HG03135 (cell line): ENCODE data around the gene BIRC6.
"Not testable (repeated sequence)": the region's sequence is repeated elsewhere in the genome, so short reads cannot be mapped to it uniquely, and the experiment has no call there.

Experiments used
- ATAC-seq: cut with Tn5 transposase; IDR thresholded peaks from one replicate; pipeline ENCODE4 v1.9.1; 2021; ENCODE audit warnings: mild to moderate bottlenecking, moderate library complexity; ENCODE audit not compliant: unreplicated experiment

Gene BIRC6, protein sequence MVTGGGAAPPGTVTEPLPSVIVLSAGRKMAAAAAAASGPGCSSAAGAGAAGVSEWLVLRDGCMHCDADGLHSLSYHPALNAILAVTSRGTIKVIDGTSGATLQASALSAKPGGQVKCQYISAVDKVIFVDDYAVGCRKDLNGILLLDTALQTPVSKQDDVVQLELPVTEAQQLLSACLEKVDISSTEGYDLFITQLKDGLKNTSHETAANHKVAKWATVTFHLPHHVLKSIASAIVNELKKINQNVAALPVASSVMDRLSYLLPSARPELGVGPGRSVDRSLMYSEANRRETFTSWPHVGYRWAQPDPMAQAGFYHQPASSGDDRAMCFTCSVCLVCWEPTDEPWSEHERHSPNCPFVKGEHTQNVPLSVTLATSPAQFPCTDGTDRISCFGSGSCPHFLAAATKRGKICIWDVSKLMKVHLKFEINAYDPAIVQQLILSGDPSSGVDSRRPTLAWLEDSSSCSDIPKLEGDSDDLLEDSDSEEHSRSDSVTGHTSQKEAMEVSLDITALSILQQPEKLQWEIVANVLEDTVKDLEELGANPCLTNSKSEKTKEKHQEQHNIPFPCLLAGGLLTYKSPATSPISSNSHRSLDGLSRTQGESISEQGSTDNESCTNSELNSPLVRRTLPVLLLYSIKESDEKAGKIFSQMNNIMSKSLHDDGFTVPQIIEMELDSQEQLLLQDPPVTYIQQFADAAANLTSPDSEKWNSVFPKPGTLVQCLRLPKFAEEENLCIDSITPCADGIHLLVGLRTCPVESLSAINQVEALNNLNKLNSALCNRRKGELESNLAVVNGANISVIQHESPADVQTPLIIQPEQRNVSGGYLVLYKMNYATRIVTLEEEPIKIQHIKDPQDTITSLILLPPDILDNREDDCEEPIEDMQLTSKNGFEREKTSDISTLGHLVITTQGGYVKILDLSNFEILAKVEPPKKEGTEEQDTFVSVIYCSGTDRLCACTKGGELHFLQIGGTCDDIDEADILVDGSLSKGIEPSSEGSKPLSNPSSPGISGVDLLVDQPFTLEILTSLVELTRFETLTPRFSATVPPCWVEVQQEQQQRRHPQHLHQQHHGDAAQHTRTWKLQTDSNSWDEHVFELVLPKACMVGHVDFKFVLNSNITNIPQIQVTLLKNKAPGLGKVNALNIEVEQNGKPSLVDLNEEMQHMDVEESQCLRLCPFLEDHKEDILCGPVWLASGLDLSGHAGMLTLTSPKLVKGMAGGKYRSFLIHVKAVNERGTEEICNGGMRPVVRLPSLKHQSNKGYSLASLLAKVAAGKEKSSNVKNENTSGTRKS (N-terminal part only)

DNA sequence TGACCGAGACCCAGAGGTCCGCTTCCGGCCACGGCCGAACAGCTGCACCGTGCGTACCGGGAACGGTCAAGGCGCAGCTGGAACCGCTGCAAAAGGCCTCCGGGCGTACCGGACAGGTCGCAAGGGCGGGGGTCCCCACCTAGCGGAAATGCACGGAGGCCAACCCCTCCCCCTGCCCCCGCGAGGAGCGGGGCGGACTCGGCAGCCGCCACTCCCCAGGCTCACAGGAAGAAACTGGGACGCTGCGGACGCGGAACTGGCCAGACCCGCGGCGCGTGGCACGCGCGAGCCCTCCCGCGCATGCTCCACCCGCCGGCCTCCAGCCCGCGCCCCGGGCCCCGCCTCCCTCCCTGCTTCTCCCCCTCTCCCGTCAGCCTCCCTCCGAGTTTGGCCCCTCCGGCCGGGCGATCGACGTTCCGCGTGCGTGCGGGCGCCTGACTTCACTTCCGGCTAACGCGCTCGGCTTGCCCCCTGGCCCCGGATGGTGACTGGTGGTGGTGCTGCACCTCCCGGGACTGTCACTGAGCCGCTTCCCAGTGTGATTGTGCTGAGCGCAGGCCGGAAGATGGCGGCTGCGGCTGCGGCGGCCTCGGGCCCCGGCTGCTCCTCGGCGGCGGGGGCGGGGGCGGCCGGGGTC is at the start of gene BIRC6:
TSS of gene BIRC6 (plus strand) at position 343 of the 637 bp plus-strand sequence. CDS start at position 482, 139 bp downstream.
- peak; percentile 88 for ATAC-seq

DNA sequence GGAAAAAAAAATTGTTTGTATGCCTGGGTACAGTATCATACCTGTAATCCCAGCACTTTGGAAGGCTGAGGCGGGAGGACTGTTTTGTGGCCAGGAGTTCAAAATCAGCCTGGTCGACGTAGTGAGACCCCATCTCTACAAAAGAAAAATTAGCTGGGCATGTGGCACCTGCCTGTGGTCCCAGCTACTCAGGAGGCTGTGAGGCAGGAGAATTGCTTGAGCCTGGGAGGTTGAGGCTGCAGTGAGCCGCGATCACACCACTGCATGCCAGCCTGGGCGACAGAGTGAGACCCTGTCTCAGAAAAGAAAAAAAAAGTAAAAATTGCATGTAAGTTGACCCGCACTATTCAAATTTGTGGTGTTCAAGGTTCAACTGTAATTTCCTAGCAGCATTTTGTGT is 46.2 kb upstream of the BIRC6 start:
- ATAC-seq, result no peak

DNA sequence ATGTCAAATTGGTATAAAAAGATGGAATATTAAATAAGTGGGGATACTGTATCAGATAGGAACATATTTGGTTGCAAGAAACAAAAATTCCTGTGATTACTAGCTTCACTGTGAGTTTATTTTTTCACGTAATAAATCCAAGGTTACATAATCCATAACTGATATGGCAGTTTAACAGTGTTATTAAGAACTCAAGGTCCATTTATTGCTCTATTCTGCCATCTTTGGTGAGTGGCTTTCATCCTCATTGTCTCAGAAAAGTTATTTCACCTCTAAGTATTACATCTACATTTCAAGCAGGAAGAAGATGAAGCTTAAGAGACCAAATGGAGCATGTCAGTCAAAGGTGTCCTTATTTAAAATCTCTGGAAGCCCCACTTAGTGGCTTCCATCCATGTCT is 41.9 kb upstream of the BIRC6 start:
- ATAC-seq, result no peak

DNA sequence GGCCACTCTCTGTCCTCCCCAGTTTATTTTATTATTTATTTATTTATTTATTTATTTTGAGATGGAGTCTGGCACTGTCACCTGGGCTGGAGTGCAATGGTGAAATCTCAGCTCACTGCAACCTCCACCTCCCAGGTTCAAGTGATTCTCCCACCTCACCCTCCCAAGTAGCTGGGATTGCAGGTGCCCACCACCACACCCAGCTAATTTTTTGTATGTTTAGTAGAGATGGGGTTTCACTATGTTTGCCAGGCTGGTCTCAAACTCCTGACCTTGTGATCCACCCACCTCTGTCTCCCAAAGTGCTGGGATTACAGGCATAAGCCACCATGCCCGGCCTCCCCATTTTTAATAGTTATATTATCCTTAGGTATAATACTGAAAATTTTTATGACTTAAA is 28.1 kb upstream of the BIRC6 start:
- ATAC-seq, result not testable (repeated sequence)

DNA sequence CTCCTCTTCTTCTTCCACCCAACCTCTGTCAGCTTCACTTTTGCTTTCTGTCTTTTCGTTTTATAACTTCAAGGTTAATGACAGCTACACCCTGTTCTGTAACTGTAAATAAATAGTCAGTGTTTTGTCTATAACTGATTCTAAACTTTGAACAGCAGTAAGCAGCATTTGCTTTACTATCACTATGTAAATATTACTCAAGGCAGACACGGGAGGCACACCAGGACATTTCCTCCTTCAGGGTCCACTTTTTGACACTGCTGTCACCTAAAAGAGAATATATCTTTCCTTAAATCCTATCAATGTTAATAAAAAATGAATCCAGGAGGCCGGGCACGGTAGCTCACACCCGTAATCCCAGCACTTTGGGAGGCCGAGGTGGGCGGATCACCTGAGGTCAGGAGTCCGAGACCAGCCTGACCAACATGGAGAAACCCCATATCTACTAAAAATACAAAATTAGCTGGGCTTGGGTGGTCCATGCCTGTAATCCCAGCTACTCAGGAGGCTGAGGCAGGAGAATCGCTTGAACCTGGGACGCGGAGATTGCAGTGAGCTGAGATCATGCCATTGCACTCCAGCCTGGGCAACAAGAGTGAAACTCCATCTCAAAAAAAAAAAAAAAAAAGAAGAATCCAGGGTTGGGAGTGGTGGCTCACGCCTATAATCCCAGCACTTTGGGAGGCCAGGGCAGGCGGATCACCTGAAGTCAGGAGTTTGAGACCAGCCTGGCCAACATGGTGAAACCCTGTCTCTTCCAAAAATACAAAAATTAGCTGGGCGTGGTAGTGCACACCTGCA is 27.4 kb upstream of the BIRC6 start:
- not testable (repeated sequence) for ATAC-seq

DNA sequence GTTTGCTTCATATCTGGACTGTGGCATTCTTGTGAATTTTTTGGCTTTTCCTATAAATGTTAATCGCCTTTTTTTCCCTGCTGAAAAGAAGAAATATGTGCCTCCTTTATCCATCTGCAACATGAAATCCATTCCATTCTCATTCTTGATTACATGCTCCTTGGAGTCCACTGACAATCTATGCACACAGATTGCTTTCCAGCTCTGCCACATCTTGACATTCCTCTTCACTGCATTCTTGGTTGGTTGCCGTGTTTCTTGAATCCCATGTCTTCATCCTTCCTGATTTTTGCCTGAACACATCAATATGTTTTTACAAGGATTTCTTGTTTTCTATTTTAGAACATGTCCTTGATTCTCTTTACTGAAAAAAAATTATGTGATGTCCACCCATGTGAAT is 26.7 kb upstream of the BIRC6 start:
- no peak for ATAC-seq

DNA sequence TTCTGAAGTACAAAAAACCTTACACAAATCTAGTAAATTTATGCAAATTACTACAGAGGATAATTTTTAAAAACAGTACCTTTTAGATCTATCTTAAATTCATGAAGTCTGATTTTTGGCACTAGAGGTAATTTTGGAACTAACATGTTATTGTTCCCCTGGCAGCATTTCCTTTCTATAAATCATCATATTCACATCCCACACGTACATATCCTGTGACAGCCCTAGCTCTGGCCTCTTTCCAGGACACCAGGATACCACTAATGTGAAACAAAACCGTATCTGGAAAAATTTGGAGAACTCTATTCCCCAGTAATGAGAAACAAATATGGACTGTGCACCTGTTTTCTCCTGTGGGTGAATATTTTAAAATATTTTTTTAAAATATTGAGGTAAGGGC is 14.0 kb upstream of the BIRC6 start:
- ATAC-seq, result no peak

DNA sequence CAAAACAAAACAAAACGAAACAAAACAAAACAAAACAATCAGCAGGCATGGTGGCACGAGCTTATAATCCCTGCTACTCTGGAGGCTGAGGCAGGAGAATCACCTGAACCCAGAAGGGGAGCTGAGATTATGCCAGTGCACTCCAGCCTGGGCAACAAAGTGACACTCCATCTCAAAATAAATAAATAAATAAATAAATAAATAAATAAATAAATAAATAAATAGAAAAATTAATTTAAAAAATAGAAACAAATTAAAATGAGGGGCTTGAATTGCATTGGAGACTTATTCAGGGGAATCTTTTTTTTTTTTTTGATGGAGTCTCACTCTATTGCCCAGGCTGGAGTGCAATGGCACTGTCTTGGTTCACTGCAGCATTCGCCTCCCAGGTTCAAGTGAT is 6.0 kb upstream of the BIRC6 start:
- not testable (repeated sequence) for ATAC-seq

DNA sequence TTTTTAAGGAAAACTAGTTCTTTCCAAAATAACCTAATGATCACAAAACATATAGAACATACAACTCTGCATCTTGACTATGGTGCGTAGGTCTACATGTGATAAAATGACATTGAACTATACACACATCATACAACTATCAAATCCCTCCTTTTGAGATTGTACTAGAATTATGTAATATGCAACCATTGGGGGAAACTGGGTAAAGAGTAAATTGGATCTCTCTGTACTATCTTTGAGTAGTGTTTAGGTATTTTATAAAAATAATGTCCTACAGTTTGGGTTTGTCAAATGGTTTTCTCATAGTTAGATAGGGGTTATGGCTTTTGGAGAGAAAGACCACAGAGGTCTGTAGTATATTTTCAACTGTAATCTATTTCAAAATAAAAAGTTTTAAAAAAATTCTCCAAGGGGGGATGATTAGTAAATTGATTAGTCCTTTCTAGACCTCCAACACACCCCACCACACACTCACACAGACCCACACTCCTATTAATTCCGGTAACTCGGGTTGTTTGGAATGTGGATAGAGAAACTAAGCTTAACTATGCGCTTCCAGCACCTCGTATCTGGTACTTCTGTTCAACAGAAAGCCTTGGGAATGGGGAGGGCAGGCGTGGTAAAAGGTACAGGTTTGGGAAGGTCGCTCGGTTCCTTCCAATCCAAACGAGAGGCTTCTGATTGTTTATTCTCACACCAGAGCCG is 695 bp upstream of the BIRC6 start:
- ATAC-seq, result no peak

DNA sequence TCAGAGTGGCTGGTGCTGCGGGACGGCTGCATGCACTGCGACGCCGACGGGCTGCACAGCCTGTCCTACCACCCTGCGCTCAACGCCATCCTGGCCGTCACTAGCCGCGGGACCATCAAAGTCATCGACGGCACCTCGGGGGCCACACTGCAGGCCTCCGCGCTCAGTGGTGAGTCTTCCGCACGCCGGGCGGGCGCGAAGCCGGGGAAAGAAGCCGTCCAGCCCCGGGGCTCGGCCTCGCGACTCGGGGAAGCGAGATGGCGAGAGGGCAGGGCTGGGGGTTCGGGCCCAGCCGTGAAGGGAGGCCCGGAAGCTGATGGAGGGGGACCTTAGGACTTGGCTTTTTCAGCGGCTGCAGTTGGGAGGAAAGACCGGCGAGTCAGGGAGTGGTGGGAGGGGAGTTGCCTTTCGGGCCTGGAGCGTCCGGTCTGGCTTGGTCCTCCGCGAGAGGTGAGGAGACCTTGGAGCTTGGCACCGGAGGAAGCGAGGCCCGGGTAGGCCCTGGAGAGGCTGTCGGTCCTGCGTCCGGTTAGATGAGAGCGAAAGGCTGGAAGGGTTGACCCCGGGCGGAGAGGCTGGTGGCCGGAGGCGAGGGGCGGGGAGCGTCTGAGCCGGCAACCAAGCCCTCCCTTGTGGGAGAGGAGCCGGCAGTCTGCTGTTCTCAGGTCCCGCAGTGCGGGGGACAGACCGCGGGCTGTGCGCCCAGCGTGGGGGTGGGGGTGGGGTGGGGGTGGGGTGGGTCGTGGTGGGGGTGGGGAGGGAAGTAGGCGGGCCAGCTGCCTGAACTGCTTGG is 691 bp downstream of the BIRC6 start:
- peak; percentile 8 for ATAC-seq

DNA sequence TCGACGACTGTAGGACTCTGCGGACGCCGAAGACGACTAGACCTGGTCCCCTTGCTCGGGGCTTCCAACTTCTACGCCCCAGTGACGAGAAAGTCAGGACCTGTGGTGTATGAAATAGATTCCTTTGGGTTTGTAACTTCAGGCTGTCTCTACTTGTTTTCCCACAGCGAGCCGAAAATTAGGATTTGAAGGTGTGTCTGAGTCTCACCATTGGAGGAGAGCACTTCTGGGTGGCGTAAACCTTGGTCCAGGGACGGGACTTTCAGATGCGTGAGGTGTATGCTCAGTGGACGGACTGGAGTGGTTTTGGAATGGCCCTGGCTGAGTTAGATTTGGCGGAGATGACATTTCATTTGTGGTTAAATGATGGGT is 1.3 kb downstream of the BIRC6 start:
- ATAC-seq, result no peak

DNA sequence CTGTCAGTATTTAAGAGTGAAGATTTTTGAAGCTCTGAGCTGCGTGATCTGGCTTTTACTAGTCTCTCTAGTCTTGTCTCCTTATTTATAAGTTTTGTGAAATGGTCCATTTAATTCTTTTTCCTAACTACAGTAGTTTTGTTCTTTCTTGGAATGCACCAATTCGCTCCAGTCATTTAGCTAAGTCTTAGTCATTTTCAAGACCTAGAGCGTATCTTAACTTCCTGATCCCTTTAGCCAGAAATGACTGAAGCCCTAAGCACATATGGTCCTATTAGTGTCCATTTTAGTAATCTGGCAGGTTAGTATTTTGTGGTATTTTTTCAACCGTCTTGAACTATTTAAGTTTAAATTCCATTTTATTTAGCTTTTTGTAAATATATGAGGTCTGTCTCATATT is 3.6 kb downstream of the BIRC6 start:
- ATAC-seq, result no peak

DNA sequence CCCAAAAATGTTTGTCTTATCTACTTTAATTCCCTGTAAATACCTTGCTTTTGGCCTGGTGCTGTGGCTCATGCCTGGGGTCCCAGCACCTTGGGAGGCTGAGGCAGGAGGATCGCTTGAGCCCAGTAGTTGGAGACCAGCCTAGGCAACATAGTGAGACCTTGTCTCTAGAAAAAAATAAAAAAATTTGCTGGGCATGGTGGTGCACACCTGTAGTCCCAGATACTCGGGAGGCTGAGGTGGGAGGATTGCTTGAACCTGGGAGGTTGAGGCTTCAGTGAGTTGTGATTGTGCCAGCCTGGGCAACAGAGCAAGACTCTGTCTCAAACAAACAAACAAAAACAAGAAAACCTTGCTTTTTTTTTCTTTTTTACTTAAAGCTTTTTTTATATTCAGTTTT is 6.2 kb downstream of the BIRC6 start:
- ATAC-seq, result not testable (repeated sequence)

DNA sequence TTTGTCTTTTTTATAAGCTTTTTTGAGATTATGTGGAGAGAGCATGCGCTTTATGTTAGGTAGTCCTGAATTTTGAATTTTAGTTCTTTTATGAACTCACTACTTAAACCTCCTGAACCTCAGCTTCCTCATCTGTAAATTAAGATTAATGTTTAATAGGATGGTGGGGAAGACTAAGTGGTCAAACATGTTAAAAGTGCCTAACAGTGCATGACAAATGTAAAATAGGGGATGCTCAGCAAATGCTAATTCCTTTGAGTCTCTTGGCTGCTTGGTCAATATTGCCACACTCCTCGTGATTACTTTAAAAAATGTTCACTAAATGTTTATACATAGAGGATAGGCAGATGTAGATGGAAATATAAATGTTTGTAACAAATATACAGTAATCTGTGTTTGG is 6.8 kb downstream of the BIRC6 start:
- peak; percentile 77 for ATAC-seq

DNA sequence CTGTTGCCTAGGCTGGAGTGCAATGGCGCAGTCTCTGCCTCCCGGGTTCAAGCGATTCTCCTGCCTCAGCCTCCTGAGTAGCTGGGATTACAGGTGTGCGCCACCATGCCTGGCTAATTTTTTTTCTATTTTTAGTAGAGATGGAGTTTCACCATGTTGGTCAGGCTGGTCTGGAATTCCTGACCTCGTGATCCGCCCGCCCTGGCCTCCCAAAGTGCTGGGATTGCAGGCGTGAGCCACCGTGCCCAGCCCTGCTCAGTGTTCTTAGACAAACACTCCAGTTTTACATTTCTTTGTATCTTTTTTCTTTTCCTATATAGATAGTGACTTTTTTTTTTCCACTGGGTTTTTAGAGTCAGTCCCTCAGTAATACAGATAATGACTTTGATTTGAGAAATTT is 7.5 kb downstream of the BIRC6 start:
- not testable (repeated sequence) for ATAC-seq

DNA sequence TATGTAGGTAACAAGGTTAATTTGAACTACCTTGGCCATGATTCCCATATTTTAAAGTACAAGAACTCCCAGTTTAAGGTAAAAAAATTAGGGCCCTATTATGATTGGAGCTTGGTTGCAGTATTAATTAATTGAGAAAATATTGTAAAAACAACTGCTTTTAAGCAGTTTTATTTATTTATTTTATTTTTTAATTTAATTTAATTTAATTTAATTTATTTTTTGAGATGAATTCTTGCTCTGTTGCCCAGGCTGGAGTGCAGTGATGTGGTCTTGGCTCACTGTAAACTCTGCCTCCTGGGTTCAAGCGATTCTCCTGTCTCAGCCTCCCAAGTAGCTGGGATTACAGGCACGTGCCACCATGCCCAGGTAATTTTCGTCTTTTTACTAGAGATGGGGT is 8.9 kb downstream of the BIRC6 start:
- ATAC-seq, result not testable (repeated sequence)

DNA sequence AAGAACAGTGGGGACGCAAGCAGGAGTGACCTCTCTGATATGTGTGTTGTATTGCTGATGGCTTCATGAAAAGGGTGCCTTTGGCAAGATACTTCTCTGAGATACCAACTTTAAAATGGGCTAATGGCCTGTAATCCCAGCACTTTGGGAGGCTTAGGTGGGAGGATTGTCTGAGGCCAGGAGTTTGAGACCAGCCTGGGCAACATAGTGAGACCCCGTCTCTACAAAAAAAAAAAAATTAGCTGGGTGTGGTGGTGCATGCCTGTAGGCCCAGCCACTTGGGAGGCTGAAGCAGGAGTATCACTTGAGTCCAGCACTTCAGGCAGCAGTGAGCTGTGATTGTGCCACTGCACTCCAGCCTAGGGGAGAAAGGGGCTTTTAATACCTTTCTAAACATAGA is 9.8 kb downstream of the BIRC6 start:
- no peak for ATAC-seq

DNA sequence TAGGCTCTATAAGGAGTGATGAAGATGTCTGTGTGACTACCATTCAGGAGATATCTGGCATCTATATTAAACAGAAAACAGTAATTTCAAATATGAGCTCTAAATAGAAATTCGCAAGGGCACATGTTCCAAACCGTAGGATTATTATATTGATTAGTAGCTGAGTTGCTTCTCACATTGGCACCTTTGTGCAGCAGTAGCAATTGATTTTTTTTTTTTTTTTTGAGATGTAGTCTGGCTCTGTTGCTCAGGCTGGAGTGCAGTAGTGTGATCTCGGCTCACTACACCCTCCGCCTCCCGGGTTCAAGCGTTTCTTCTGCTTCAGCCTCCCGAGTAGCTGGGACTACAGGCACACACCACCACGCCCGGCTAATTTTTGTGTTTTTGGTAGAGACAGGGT is 12.4 kb downstream of the BIRC6 start:
- no peak for ATAC-seq
